ENCODE results near the gene PEAK1. TPM values are rescaled to one million over a fixed set of nuclear protein-coding genes. Genes with fewer than 3 reads are reported as not detected.

The PEAK1 gene
- total and polyA plus RNA-seq, 9 of the 15 experiments (the other 6 are each of a cell fraction or from before 2014, with no cell fraction given), result 0.99 to 22.4 (median 10.8) TPM

DNA sequence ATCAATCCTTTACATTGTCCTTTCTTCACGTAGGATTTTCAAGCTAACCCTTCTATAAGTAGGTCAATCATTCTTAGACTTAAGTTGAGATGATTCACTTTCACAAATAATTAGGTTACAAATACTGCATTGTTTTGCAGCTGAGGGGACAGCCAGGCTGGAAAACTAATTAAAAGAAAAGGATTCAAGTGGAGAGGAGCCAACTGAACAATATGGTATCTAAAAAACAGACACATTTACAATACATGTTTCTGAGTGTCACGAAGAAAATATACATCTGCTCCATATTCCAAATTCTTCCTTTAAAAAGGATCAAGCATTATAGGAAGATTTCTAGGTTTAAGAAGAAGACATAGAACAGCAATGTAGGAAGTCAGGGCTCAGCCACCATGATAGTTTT, 70.2 kb downstream of the PEAK1 start (continued):
- TF ChIP-seq, protein P1, sequence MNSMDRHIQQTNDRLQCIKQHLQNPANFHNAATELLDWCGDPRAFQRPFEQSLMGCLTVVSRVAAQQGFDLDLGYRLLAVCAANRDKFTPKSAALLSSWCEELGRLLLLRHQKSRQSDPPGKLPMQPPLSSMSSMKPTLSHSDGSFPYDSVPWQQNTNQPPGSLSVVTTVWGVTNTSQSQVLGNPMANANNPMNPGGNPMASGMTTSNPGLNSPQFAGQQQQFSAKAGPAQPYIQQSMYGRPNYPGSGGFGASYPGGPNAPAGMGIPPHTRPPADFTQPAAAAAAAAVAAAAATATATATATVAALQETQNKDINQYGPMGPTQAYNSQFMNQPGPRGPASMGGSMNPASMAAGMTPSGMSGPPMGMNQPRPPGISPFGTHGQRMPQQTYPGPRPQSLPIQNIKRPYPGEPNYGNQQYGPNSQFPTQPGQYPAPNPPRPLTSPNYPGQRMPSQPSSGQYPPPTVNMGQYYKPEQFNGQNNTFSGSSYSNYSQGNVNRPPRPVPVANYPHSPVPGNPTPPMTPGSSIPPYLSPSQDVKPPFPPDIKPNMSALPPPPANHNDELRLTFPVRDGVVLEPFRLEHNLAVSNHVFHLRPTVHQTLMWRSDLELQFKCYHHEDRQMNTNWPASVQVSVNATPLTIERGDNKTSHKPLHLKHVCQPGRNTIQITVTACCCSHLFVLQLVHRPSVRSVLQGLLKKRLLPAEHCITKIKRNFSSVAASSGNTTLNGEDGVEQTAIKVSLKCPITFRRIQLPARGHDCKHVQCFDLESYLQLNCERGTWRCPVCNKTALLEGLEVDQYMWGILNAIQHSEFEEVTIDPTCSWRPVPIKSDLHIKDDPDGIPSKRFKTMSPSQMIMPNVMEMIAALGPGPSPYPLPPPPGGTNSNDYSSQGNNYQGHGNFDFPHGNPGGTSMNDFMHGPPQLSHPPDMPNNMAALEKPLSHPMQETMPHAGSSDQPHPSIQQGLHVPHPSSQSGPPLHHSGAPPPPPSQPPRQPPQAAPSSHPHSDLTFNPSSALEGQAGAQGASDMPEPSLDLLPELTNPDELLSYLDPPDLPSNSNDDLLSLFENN (IDR thresholded peaks at IDR 0.05; ENCODE audit: low read depth in 2 of 2, low read length in 2 of 2), result no peak
- TF ChIP-seq PHF21A (IDR thresholded peaks at IDR 0.05; ENCODE audit: borderline replicate concordance, low read depth) (no peak), BHLHE40 (IDR thresholded peaks at IDR 0.05; ENCODE audit: low read length) (no peak), CBX8 (IDR thresholded peaks at IDR 0.05; ENCODE audit: borderline replicate concordance, extremely low read depth, low read depth, low read length, poor library complexity, severe bottlenecking) (no peak)

DNA sequence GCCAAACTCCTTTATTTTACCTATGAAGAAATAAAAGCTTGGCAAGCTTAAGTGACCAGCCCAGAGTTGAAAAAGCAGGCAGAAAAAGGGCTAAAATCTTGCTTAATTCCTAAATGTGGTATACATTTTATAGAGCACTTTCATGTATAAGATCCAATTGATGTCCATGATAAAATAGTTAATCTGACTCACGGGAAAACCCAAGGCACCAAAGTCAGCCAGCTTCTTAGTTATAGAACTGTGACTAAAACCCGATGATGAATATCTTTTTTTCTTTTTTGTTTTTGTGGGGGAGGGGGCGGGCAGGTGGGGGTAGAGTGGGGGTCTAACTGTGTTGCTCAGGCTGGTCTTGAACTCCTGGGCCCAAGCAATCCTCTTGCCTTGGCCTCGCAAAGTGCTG, 71.4 kb downstream of the PEAK1 start:
- Histone ChIP-seq H3K9me1 (ENCODE audit: control insufficient read depth, insufficient read depth, low read length) (no peaks in the 10 kb centered on the region), H3K27ac (ENCODE audit: extremely low read depth, low read depth, low read length) (no peak overlapping the region), H3K4me3 (no peak overlapping the region), H3K79me2 (ENCODE audit: control insufficient read depth, insufficient read depth, low read length) (no peaks in the 10 kb centered on the region), H2AFZ (ENCODE audit: low read depth, low read length) (no peak overlapping the region), H3K9ac (ENCODE audit: insufficient read depth in 1 of 2, low read depth in 2 of 2, low read length in 2 of 2) (no peak overlapping the region), H3K36me3 (ENCODE audit: control insufficient read depth, insufficient read depth, low read length) (0 out of 3 replicates have a peak, but pooled peaks cover 3% of the 10 kb centered on the region), H3K4me1 (replicated peaks in 1 of 2; ENCODE audit: control insufficient read depth in 2 of 2, insufficient read depth in 2 of 2, low read length in 2 of 2) (no peaks in the 10 kb centered on the region; a peak in 1 of 5 replicates), H3K27me3 (ENCODE audit: control insufficient read depth in 2 of 2, insufficient read depth in 2 of 2, low read length in 2 of 2) (no peaks in the 10 kb centered on the region), H4K20me1 (replicated peaks; ENCODE audit: control insufficient read depth, insufficient read depth, low read length) (no peaks in the 10 kb centered on the region), H3K4me2 (ENCODE audit: insufficient read depth, low read length) (no peak overlapping the region), H3K9me3 (replicated peaks; ENCODE audit: control insufficient read depth, insufficient read depth, low read depth, low read length) (no peaks in the 10 kb centered on the region)
- in situ Hi-C loops (cut with MboI) (no loop called here), intact Hi-C loops (cut with micrococcal nuclease) (no loop called here)
- POLR2A ChIA-PET, result no interaction called here
- no TSS peak for BruUV-seq (replicated peaks)
- WGBS (ENCODE audit: insufficient coverage, low coverage, missing lambda C conversion rate), result 71% methylated on average over 3 of the region's 4 CpGs
- ATAC-seq, result no peak
- peak; percentile 19 for FAIRE-seq
- no peak for DNase-seq (ENCODE audit: extremely low read depth in 1 of 4, low spot score in 3 of 4)
- CTCF ChIA-PET (ENCODE audit: low intra/inter-chr PET ratio), result no interaction called here
- TF ChIP-seq U2AF1 (optimal IDR thresholded peaks at IDR 0.05; ENCODE audit: low read depth, low read length) (no peak), KLF13 (tag; IDR thresholded peaks at IDR 0.05; ENCODE audit: borderline replicate concordance, low read depth) (no peak), CEBPB (tag; IDR thresholded peaks at IDR 0.05) (no peak), DACH1 (IDR thresholded peaks at IDR 0.05; ENCODE audit: partially characterized antibody) (no peak), SMAD3 (CRISPR knock-in tag; conservative IDR thresholded peaks at IDR 0.05) (no peak), ZNF384 (IDR thresholded peaks at IDR 0.05; ENCODE audit: low read depth, low read length) (no peak), HNRNPL (IDR thresholded peaks at IDR 0.05; ENCODE audit: low read depth, low read length) (no peak), TCF7 (IDR thresholded peaks at IDR 0.05; ENCODE audit: borderline replicate concordance) (no peak), NFYB (IDR thresholded peaks at IDR 0.05; ENCODE audit: extremely low read depth, insufficient read length) (no peak), SNRNP70 (optimal IDR thresholded peaks at IDR 0.05; ENCODE audit: low read depth, low read length) (no peak), TSC22D4 (tag; IDR thresholded peaks at IDR 0.05) (no peak), SAFB2 (IDR thresholded peaks at IDR 0.05; ENCODE audit: borderline replicate concordance, low read depth, low read length, severe bottlenecking) (no peak), HDAC6 (IDR thresholded peaks at IDR 0.05; ENCODE audit: low read depth, low read length) (no peak)
- TF ChIP-seq, protein P2, sequence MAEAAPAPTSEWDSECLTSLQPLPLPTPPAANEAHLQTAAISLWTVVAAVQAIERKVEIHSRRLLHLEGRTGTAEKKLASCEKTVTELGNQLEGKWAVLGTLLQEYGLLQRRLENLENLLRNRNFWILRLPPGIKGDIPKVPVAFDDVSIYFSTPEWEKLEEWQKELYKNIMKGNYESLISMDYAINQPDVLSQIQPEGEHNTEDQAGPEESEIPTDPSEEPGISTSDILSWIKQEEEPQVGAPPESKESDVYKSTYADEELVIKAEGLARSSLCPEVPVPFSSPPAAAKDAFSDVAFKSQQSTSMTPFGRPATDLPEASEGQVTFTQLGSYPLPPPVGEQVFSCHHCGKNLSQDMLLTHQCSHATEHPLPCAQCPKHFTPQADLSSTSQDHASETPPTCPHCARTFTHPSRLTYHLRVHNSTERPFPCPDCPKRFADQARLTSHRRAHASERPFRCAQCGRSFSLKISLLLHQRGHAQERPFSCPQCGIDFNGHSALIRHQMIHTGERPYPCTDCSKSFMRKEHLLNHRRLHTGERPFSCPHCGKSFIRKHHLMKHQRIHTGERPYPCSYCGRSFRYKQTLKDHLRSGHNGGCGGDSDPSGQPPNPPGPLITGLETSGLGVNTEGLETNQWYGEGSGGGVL (CRISPR knock-in tag; IDR thresholded peaks at IDR 0.05), result no peak

All from K562 (cell line).